Body of pancreas (tissue), 4 donors: ENCODE measurements around the gene SLC12A8.

Source experiments
- CTCF ChIP-seq, 7 experiments: fragments of 450-650 bp in 4 of 7; fragments of 200-600 bp in 3 of 7; sonication (generic) in 3 of 7; IDR thresholded peaks; one replicate each; pipeline ENCODE4 v1.5.1; 2016 to 2019; ENCODE audit warnings: antibody characterized with exemption in 7 of 7
- POLR2A ChIP-seq, 3 donors: fragments of 450-650 bp; IDR thresholded peaks; one replicate each; pipeline ENCODE4 v1.6.1; 2016; ENCODE audit warnings: antibody characterized with exemption in 3 of 3, mild to moderate bottlenecking in 2 of 3

GRCh38 chr3:125194849-125195601, 17.5 kb downstream of the SLC12A8 start:
- no peak for TF ChIP-seq POLR2A (IDR thresholded peaks at IDR 0.05)
- TF ChIP-seq CTCF (IDR thresholded peaks at IDR 0.05), result no peak
